K562 (cell line): ENCODE data around the gene PLXNB1. TPM values are rescaled to one million over a fixed set of nuclear protein-coding genes. Genes with fewer than 3 reads are reported as not detected.

Experiments used
- DDX20 ChIP-seq: fragments of 450-650 bp; IDR thresholded peaks from 2 replicates; pipeline ENCODE4 v1.6.1; 2016; ENCODE audit warnings: missing genetic modification characterization, low read depth, mild to moderate bottlenecking, missing compliant biosample characterization, moderate library complexity
- ELF4 ChIP-seq: fragments of 450-650 bp; formaldehyde crosslinking; IDR thresholded peaks from 2 replicates; pipeline ENCODE4 v1.4.0; 2022; ENCODE audit warnings: missing genetic modification characterization
- EZH2 ChIP-seq: IDR thresholded peaks from 2 replicates; pipeline ENCODE4 v1.6.1; 2012; ENCODE audit warnings: low read depth, mild to moderate bottlenecking, inconsistent platforms, low read length, borderline replicate concordance
- FOXJ2 ChIP-seq: fragments of 200-800 bp; sonication (Bioruptor generic); IDR thresholded peaks from 2 replicates; pipeline ENCODE4 v1.6.1; 2016; ENCODE audit warnings: missing genetic modification characterization, missing compliant biosample characterization
- FOXM1 ChIP-seq, 2 experiments: fragments of 450-650 bp in 1 of 2; sonication (generic) in 1 of 2; formaldehyde crosslinking in 1 of 2; IDR thresholded peaks; 2 replicates each; pipeline versions ENCODE4 v1.6.1 to v1.9.0; 2017 to 2022; ENCODE audit warnings: low read depth in 2 of 2, mild to moderate bottlenecking in 2 of 2, missing genetic modification reagents in 1 of 2, moderate library complexity in 1 of 2
- GABPA ChIP-seq: fragments of 200-800 bp; sonication (Bioruptor generic); conservative IDR thresholded peaks from 2 replicates; pipeline ENCODE4 v1.6.1; 2016; ENCODE audit warnings: low read depth, missing genetic modification characterization, missing compliant biosample characterization
- GMEB1 ChIP-seq: fragments of 250-450 bp; sonication (Bioruptor Pico); IDR thresholded peaks from 2 replicates; pipeline ENCODE4 v1.4.0; 2020; ENCODE audit warnings: mild to moderate bottlenecking
- IFI16 ChIP-seq: fragments of 250-450 bp; sonication (Bioruptor Pico); IDR thresholded peaks from 2 replicates; pipeline ENCODE4 v2.1.2; 2022; ENCODE audit warnings: mild to moderate bottlenecking, inconsistent platforms
- MAFK ChIP-seq: IDR thresholded peaks from 2 replicates; pipeline ENCODE4 v1.6.1; 2011; ENCODE audit warnings: low read length, improper control_type of control experiment
- NFATC3 ChIP-seq: fragments of 450-650 bp; IDR thresholded peaks from 2 replicates; pipeline ENCODE4 v1.6.1; 2017; ENCODE audit warnings: mild to moderate bottlenecking
- NRF1 ChIP-seq, 2 experiments: fragments of 450-650 bp; IDR thresholded peaks in 1 of 2; conservative IDR thresholded peaks in 1 of 2; 2 replicates each; pipeline ENCODE4 v1.6.1; 2014; ENCODE audit warnings: mild to moderate bottlenecking in 2 of 2
- NUFIP1 ChIP-seq: fragments of 450-650 bp; IDR thresholded peaks from 2 replicates; pipeline ENCODE4 v1.6.1; 2018; ENCODE audit not compliant: partially characterized antibody
- PCBP2 ChIP-seq: fragments of 200-400 bp; formaldehyde crosslinking; IDR thresholded peaks from 2 replicates; pipeline ENCODE4 v1.6.1; 2018; ENCODE audit warnings: low read length, low read depth, mild to moderate bottlenecking, moderate library complexity; ENCODE audit not compliant: poor library complexity, severe bottlenecking
- PML ChIP-seq: IDR thresholded peaks from 2 replicates; pipeline ENCODE4 v1.6.1; 2012; ENCODE audit warnings: low read length, inconsistent platforms
- RAD51 ChIP-seq: fragments of 450-650 bp; IDR thresholded peaks from 2 replicates; pipeline ENCODE4 v1.7.1; 2016; ENCODE audit warnings: low read depth, mild to moderate bottlenecking, borderline replicate concordance
- SREBF2 ChIP-seq: sonication (generic); formaldehyde crosslinking; IDR thresholded peaks from 2 replicates; pipeline ENCODE4 v1.4.0; 2020; ENCODE audit warnings: mild to moderate bottlenecking, missing genetic modification reagents
- ZNF12 ChIP-seq: sonication (generic); formaldehyde crosslinking; IDR thresholded peaks from 2 replicates; pipeline ENCODE4 v1.4.0; 2020; ENCODE audit warnings: mild to moderate bottlenecking, missing genetic modification reagents
- ZNF253 ChIP-seq: fragments of 250-450 bp; sonication (Bioruptor Pico); conservative IDR thresholded peaks from 2 replicates; pipeline ENCODE4 v1.6.1; 2021; ENCODE audit warnings: mild to moderate bottlenecking
- ZNF395 ChIP-seq: fragments of 200-800 bp; sonication (Bioruptor generic); IDR thresholded peaks from 2 replicates; pipeline ENCODE4 v1.6.1; 2017; ENCODE audit warnings: missing genetic modification characterization, missing compliant biosample characterization
- ZNF511 ChIP-seq: sonication (generic); formaldehyde crosslinking; IDR thresholded peaks from 2 replicates; pipeline ENCODE4 v1.8.0; 2022; ENCODE audit warnings: mild to moderate bottlenecking, missing genetic modification reagents
- ZNF589 ChIP-seq: fragments of 200-800 bp; sonication (Bioruptor generic); IDR thresholded peaks from 2 replicates; pipeline ENCODE4 v1.6.1; 2016; ENCODE audit warnings: low read depth, missing genetic modification characterization, missing compliant biosample characterization
- ZNF696 ChIP-seq: fragments of 250-450 bp; sonication (Bioruptor Pico); conservative IDR thresholded peaks from 2 replicates; pipeline ENCODE4 v1.4.0; 2020; ENCODE audit warnings: mild to moderate bottlenecking, moderate library complexity
- ZNF707 ChIP-seq: fragments of 250-450 bp; sonication (Bioruptor Pico); conservative IDR thresholded peaks from 2 replicates; pipeline ENCODE4 v1.8.0; 2022; ENCODE audit warnings: inconsistent platforms, mild to moderate bottlenecking, moderate library complexity
- polyA plus RNA-seq, 8 experiments: library from polyadenylated mRNA; depleted of rRNA in 4 of 8; stranded (reverse) in 5 of 8; unstranded in 3 of 8; fragments of >200 nt; fragmentation: Nextera tagmentation in 2 of 8; fragmentation: Illumina TruSeq in 1 of 8; extraction: Ambion mirVana in 2 of 8; extraction: Trizol in 1 of 8; gene quantifications; 2 replicates each; pipeline versions ENCODE4 v1.2.1 to v1.2.3, GENCODE V29; 2011 to 2014; ENCODE audit warnings: inconsistent platforms in 1 of 8, missing spikeins in 1 of 8
- total RNA-seq, 7 experiments: library from RNA; depleted of rRNA in 6 of 7; stranded (reverse); fragments of >200 nt in 6 of 7; fragmentation: Illumina TruSeq in 2 of 7; extraction: Trizol in 2 of 7; gene quantifications; 2 replicates each; pipeline versions ENCODE4 v1.2.1 to v1.2.3, GENCODE V29; 2011 to 2021; ENCODE audit warnings: low replicate concordance in 1 of 7
- TF ChIP-seq, protein P1 (sequence below): fragments of 450-650 bp; formaldehyde crosslinking; IDR thresholded peaks from 2 replicates; pipeline ENCODE4 v1.4.0; 2020; ENCODE audit warnings: mild to moderate bottlenecking, moderate library complexity

Gene PLXNB1
- total and polyA plus RNA-seq, 9 of the 15 experiments (the other 6 are each of a cell fraction or from before 2014, with no cell fraction given), result 0.17 to 17.4 (median 6.0) TPM

DNA sequence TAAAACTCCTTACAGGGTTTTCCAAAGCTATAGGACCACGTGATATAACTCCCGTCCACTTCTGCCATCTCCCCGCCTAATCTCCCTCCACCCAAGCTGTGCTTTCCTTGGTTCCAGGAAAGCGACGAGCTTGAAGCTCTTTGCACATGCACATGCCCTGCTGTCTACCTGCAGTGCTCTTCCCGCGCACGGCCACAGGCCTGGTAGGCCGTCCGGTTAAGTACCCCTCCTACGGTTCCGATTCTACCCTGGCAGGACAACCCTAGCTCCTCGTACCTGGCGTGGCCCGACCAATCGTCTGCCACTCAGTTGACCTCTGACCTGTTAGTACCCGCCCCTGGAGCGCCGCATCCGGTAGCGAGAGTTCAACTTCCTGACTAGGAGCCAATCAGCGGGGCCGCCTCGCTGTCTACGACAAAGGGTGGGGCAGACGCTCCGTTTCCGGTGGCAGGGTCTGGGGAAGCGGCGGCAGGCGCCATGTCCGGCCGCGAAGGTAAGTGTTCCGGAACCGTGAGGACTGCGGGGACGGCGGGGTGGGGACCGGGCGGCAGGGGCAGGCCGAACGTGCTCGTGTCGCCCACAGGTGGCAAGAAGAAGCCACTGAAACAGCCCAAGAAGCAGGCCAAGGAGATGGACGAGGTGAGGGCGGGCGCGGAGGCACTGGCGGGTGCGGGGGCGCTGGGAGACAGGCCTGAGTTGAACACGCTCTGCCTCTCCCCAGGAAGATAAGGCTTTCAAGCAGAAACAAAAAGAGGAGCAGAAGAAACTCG lies 10.1 kb upstream of the PLXNB1 start, which contains the start of the genes CCDC51 and TMA7 (continued):
- peak; percentile 81 for TF ChIP-seq RAD51
- peak; percentile 40 to 49; a peak in 3 of 4 replicates for TF ChIP-seq NRF1 (conservative IDR thresholded peaks at IDR 0.05 in 1 of 2, IDR thresholded peaks at IDR 0.05 in 1 of 2)
- no peak for TF ChIP-seq ZNF395
- TF ChIP-seq ZNF696, result no peak
- TF ChIP-seq IFI16 (CRISPR knock-in tag), result no peak
- no peak for TF ChIP-seq ZNF511 (CRISPR knock-in tag)
- no peak for TF ChIP-seq PCBP2
- no peak for TF ChIP-seq FOXM1 (IDR thresholded peaks at IDR 0.05; ENCODE audit: low read depth)
- TF ChIP-seq FOXM1 (CRISPR knock-in tag; IDR thresholded peaks at IDR 0.05; ENCODE audit: low read depth), result 0 out of 2 replicates have a peak, but pooled peaks have one; percentile 54
- no peak for TF ChIP-seq ZNF707
- no peak for TF ChIP-seq ZNF589 (CRISPR knock-in tag)
- TF ChIP-seq ZNF253 (CRISPR knock-in tag), result no peak
- TF ChIP-seq DDX20 (tag), result no peak
- TF ChIP-seq NUFIP1, result no peak
- TF ChIP-seq SREBF2 (CRISPR knock-in tag), result no peak
- TF ChIP-seq ELF4, result no peak
- no peak for TF ChIP-seq FOXJ2 (tag)
- TF ChIP-seq, protein P1, sequence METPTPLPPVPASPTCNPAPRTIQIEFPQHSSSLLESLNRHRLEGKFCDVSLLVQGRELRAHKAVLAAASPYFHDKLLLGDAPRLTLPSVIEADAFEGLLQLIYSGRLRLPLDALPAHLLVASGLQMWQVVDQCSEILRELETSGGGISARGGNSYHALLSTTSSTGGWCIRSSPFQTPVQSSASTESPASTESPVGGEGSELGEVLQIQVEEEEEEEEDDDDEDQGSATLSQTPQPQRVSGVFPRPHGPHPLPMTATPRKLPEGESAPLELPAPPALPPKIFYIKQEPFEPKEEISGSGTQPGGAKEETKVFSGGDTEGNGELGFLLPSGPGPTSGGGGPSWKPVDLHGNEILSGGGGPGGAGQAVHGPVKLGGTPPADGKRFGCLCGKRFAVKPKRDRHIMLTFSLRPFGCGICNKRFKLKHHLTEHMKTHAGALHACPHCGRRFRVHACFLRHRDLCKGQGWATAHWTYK (CRISPR knock-in tag), result no peak
- no peak for TF ChIP-seq MAFK
- peak; percentile 96 for TF ChIP-seq GABPA
- peak; percentile 65; the same call in 1 of the 2 replicates for TF ChIP-seq PML
- no peak for TF ChIP-seq EZH2
- no peak for TF ChIP-seq NFATC3
- no peak for TF ChIP-seq ZNF12 (CRISPR knock-in tag)
- TF ChIP-seq GMEB1 (CRISPR knock-in tag), result peak; percentile 34; the same call in 1 of the 2 replicates
